MM.1S (cell line): ENCODE measurements around the gene LMF1.

Experiments
- EZH2 ChIP-seq: fragments of 300-600 bp; sonication (generic); optimal IDR thresholded peaks from 2 replicates; pipeline ENCODE3; 2017; ENCODE audit warnings: low read depth, mild to moderate bottlenecking, antibody characterized with exemption, low read length, mixed read lengths
- EZH2phosphoT487 ChIP-seq: fragments of 300-600 bp; sonication (generic); IDR thresholded peaks from 2 replicates; pipeline ENCODE4 v1.6.1; 2018; ENCODE audit warnings: antibody characterized with exemption, low read length
- TF ChIP-seq, protein P1 (sequence below): fragments of 300-600 bp; sonication (generic); IDR thresholded peaks from 2 replicates; pipeline ENCODE4 v1.5.1; 2016; ENCODE audit warnings: antibody characterized with exemption, low read length, mixed read lengths

DNA sequence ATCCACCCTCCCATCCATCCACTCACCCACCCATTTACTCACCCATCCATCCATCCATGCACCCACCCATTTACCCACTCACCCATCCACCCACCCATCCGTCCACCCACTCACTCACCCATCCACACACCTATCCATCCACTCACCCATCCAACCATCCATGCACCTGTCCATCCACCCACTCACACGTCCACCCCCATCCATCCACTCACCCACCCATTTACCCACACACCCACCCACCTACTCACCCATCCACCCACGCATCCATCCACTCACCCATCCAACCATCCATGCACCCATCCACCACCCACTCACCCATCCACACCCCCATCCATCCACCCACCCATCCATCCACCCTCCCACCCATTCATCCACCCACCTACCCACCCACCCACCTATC is 22.9 kb upstream of the LMF1 start:
- TF ChIP-seq, protein P1, sequence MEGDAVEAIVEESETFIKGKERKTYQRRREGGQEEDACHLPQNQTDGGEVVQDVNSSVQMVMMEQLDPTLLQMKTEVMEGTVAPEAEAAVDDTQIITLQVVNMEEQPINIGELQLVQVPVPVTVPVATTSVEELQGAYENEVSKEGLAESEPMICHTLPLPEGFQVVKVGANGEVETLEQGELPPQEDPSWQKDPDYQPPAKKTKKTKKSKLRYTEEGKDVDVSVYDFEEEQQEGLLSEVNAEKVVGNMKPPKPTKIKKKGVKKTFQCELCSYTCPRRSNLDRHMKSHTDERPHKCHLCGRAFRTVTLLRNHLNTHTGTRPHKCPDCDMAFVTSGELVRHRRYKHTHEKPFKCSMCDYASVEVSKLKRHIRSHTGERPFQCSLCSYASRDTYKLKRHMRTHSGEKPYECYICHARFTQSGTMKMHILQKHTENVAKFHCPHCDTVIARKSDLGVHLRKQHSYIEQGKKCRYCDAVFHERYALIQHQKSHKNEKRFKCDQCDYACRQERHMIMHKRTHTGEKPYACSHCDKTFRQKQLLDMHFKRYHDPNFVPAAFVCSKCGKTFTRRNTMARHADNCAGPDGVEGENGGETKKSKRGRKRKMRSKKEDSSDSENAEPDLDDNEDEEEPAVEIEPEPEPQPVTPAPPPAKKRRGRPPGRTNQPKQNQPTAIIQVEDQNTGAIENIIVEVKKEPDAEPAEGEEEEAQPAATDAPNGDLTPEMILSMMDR, result no peak
- TF ChIP-seq EZH2 (no peak), EZH2phosphoT487 (no peak)
